ENCODE data around the gene ALDH16A1. TPM values are rescaled to one million over a fixed set of nuclear protein-coding genes. Genes with fewer than 3 reads are reported as not detected.

Gene ALDH16A1
- total RNA-seq (10 to 100 TPM; 16.1 to 22.9 (median 19.8) TPM), polyA plus RNA-seq (10 to 100 TPM; 72.4 to 89.3 TPM)

- Histone ChIP-seq H3K27me3 (no peaks in the 10 kb centered on the region), H3K27ac (peak within 1 kb of the TSS; percentile 85 to 95 (median 88)), H3K4me3 (peak within 1 kb of the TSS; percentile 41 to 63 (median 54)), H3K4me1 (peaks cover 0 to 7% (median 5%) of the 10 kb centered on the region in 3 donors), H3K36me3 (no peaks in the 10 kb centered on the region), H3K9me3 (no peaks in the 10 kb centered on the region)
- no peak for TF ChIP-seq CTCF (IDR thresholded peaks at IDR 0.05)
- 0 to 1% methylated on average over 66 of the region's 66 CpGs for WGBS, 2 donors
- DNase-seq: peak; percentile 97 to 99 (median 98)
- intact Hi-C loops (cut with DNase I): no loop called here
- no peak for FAIRE-seq
- peak; percentile 86 to 91 (median 87) for ATAC-seq
These were observed at the start of gene ALDH16A1 for GRCh38 chr19:49453013-49453756. Gene ALDH16A1, plus strand, starts transcription at chr19:49453225. Its CDS starts 107 bp downstream, at chr19:49453332.

GRCh38 chr19:49403404-49404187 lies 49.4 kb upstream of the ALDH16A1 start:
- TF ChIP-seq CTCF (IDR thresholded peaks at IDR 0.05): no peak
- 37 to 42% methylated on average over 7 of the region's 7 CpGs for WGBS, 2 donors
- Histone ChIP-seq H3K36me3 (no peaks in the 10 kb centered on the region), H3K4me3 (no peak overlapping the region), H3K27me3 (no peaks in the 10 kb centered on the region), H3K27ac (no peak overlapping the region), H3K9me3 (no peaks in the 10 kb centered on the region), H3K4me1 (no peaks in the 10 kb centered on the region)
- no peak for FAIRE-seq
- no peak for DNase-seq
- ATAC-seq: no peak
- intact Hi-C loops (cut with DNase I): no loop called here

GRCh38 chr19:49407079-49407478 lies 45.9 kb upstream of the ALDH16A1 start:
- whole genome bisulfite sequencing, 2 donors: 68 to 76% methylated on average over 7 of the region's 7 CpGs
- TF ChIP-seq CTCF (IDR thresholded peaks at IDR 0.05): no peak
- ATAC-seq: no peak
- no peak for DNase-seq
- Histone ChIP-seq H3K27ac (no peak overlapping the region), H3K36me3 (no peaks in the 10 kb centered on the region), H3K27me3 (no peaks in the 10 kb centered on the region), H3K4me1 (no peaks in the 10 kb centered on the region), H3K9me3 (no peaks in the 10 kb centered on the region), H3K4me3 (no peak overlapping the region)
- FAIRE-seq: no peak
- intact Hi-C loops (cut with DNase I): no loop called here

- no peak for TF ChIP-seq CTCF (IDR thresholded peaks at IDR 0.05)
These were observed 45.5 kb upstream of the ALDH16A1 start for GRCh38 chr19:49407482-49408015.

More at GRCh38 chr19:49407482-49408015, 45.5 kb upstream of the ALDH16A1 start:
- H3K27me3 ChIP-seq: no peaks in the 10 kb centered on the region
- H3K9me3 ChIP-seq: no peaks in the 10 kb centered on the region
- H3K27ac ChIP-seq: no peak overlapping the region
- no peak overlapping the region for H3K4me3 ChIP-seq
- WGBS, 2 donors: 78 to 80% methylated on average over 12 to 16 of the region's 16 CpGs
- H3K4me1 ChIP-seq: no peaks in the 10 kb centered on the region
- no peak for FAIRE-seq
- no peak for DNase-seq
- no peak for ATAC-seq
- H3K36me3 ChIP-seq: no peaks in the 10 kb centered on the region
- intact Hi-C loops (cut with DNase I): no loop called here

All from pancreas (tissue), 10 donors.